ENCODE data around the gene TPCN1. TPM values are rescaled to one million over a fixed set of nuclear protein-coding genes. Genes with fewer than 3 reads are reported as not detected.
A peak's percentile ranks its signal among the peaks of the same experiment; 100 is the strongest.

TPCN1 gene
- total RNA-seq, 2 donors from 2014 or later, result 45.1 to 78.4 TPM

DNA sequence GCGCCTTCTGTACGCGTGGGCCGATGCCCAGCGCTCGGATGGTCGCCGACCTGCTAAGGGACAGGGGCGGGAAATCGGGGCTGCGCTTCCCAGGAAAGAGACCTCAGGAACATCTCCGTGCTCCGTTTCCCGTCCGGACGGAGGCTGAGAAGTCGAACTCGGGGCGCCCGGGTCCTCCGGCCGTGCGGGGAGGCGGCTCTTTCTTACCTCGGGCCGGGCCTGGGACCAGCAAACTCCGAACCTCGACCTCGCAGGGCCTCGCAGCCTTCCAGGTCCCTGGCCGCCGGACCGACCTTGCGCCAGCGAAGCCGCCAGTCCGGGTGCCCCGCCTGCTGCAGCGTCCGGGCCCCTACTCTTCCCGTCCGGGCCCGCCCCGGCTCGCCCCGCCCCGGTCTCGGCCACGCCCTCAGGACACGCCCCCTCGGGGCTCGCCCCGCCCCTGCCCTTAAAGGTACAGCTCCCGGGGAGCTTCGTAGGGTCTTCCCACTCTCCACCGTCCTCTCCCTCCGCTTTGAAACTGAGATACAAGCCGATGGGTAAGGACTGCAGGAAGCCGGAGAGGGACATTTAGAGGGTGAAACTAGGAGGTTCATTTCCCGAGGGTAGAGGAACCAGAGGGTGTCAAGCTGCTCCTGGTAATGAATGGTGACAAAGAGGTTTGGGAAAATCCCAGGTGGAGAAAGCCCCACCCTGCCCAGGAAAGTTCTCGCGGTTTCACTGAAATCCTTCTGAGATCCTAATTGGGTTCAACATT lies 113.7 kb downstream of the TPCN1 start, which contains the start of gene SLC8B1:
TSS of gene SLC8B1 (minus strand) at position 324 of the 754 bp plus-strand sequence. CDS start 2,231 bp downstream, outside the sequence.
- Histone ChIP-seq H3K9me3 (no peaks in the 10 kb centered on the region), H3K4me1 (peaks cover 25% of the 10 kb centered on the region), H3K36me3 (replicated peaks in 1 of 2; ENCODE audit: insufficient read depth in 1 of 2, low read depth in 2 of 2) (peaks cover 0 to 2% of the 10 kb centered on the region in 2 donors), H3K4me3 (peak within 1 kb of the TSS; percentile 18 to 55), H3K27ac (peak within 1 kb of the TSS; percentile 59 to 83 (median 74)), H3K27me3 (no peaks in the 10 kb centered on the region)
- TF ChIP-seq, protein P1, sequence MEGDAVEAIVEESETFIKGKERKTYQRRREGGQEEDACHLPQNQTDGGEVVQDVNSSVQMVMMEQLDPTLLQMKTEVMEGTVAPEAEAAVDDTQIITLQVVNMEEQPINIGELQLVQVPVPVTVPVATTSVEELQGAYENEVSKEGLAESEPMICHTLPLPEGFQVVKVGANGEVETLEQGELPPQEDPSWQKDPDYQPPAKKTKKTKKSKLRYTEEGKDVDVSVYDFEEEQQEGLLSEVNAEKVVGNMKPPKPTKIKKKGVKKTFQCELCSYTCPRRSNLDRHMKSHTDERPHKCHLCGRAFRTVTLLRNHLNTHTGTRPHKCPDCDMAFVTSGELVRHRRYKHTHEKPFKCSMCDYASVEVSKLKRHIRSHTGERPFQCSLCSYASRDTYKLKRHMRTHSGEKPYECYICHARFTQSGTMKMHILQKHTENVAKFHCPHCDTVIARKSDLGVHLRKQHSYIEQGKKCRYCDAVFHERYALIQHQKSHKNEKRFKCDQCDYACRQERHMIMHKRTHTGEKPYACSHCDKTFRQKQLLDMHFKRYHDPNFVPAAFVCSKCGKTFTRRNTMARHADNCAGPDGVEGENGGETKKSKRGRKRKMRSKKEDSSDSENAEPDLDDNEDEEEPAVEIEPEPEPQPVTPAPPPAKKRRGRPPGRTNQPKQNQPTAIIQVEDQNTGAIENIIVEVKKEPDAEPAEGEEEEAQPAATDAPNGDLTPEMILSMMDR (IDR thresholded peaks at IDR 0.05), result no peak
- peak; percentile 87 to 94 (median 88) for TF ChIP-seq POLR2A (IDR thresholded peaks at IDR 0.05)
- WGBS, 2 donors, result 0 to 1% methylated on average over 23 to 50 of the region's 62 CpGs
- DNase-seq, result peak; percentile 88 to 91 (median 90)
- intact Hi-C loops (cut with DNase I), result no loop called here
- peak; percentile 98 for ATAC-seq

GRCh38 chr12:113339540-113339939 lies 118.3 kb downstream of the TPCN1 start:
- H3K9me3 ChIP-seq, result no peaks in the 10 kb centered on the region
- H3K36me3 ChIP-seq (replicated peaks in 1 of 2; ENCODE audit: insufficient read depth in 1 of 2, low read depth in 2 of 2), result no peaks in the 10 kb centered on the region
- ATAC-seq (no peak), DNase-seq (no peak)
- TF ChIP-seq, protein P1 (IDR thresholded peaks at IDR 0.05), result no peak
- TF ChIP-seq POLR2A (IDR thresholded peaks at IDR 0.05), result no peak
- intact Hi-C loops (cut with DNase I), result no loop called here
- peaks cover 10% of the 10 kb centered on the region for H3K4me1 ChIP-seq
- no peaks in the 10 kb centered on the region for H3K27me3 ChIP-seq
- WGBS, 2 donors, result 97 to 98% methylated on average over 4 to 5 of the region's 5 CpGs
- H3K4me3 ChIP-seq, result no peak overlapping the region
- H3K27ac ChIP-seq, result no peak overlapping the region

DNA sequence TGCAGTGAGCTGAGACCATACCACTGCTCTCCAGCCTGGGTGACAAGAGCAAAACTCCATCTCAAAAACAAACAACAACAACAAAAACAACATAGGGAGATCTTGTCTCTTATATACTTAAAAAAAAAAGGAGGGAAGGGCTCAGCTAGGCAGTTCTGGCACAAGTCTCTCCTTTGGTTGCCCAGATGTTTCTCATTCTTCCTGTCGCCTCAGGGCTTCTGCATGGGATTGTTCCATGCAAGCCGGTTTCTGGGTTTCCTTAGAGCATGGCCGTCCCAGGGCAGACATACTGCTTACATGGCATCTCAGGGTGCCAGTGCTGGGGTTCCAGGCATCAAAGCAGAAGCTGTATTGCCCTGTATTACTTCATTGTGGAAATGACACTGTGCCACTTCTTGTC lies 118.8 kb downstream of the TPCN1 start:
- Histone ChIP-seq H3K4me1 (peaks cover 10% of the 10 kb centered on the region), H3K27me3 (no peaks in the 10 kb centered on the region), H3K27ac (no peak overlapping the region), H3K36me3 (replicated peaks in 1 of 2; ENCODE audit: insufficient read depth in 1 of 2, low read depth in 2 of 2) (no peaks in the 10 kb centered on the region), H3K9me3 (no peaks in the 10 kb centered on the region), H3K4me3 (no peak overlapping the region)
- intact Hi-C loops (cut with DNase I), result no loop called here
- DNase-seq (no peak), ATAC-seq (no peak)
- TF ChIP-seq, protein P1 (IDR thresholded peaks at IDR 0.05), result no peak
- no peak for TF ChIP-seq POLR2A (IDR thresholded peaks at IDR 0.05)
- 91 to 98% methylated on average over 3 of the region's 3 CpGs for whole genome bisulfite sequencing, 2 donors

DNA sequence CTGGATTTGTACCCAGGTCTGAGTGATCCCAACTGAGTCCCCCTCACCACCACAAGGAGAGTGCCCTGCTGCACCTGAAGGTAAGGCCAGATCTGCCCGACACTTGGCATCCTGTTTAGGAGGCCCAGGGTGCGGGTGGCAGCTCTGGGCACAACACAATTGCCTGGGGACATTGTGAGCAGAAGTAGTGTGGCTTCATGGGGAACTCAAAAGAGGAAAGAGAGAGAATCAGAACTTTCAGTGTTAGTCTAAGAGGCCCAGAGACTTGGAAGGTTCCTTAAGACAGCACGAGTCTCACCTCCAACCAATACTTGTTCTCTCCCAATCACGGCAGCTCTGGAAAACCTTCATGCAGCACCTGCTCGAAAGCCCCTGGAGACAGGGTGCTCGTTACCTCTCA lies 120.3 kb downstream of the TPCN1 start:
- no peak for TF ChIP-seq POLR2A (IDR thresholded peaks at IDR 0.05)
- TF ChIP-seq, protein P1 (IDR thresholded peaks at IDR 0.05), result no peak
- no peak for DNase-seq
- H3K27me3 ChIP-seq, result no peaks in the 10 kb centered on the region
- intact Hi-C loops (cut with DNase I), result no loop called here
- ATAC-seq, result no peak
- H3K4me3 ChIP-seq, result no peak overlapping the region
- no peak overlapping the region for H3K27ac ChIP-seq
- WGBS, 2 donors, result 74 to 88% methylated on average over 4 to 6 of the region's 6 CpGs
- no peaks in the 10 kb centered on the region for H3K9me3 ChIP-seq
- no peaks in the 10 kb centered on the region for H3K4me1 ChIP-seq
- no peaks in the 10 kb centered on the region for H3K36me3 ChIP-seq (replicated peaks in 1 of 2; ENCODE audit: insufficient read depth in 1 of 2, low read depth in 2 of 2)

GRCh38 chr12:113345318-113345717 lies 124.1 kb downstream of the TPCN1 start:
- Histone ChIP-seq H3K4me3 (no peak overlapping the region), H3K9me3 (no peaks in the 10 kb centered on the region), H3K27ac (no peak overlapping the region), H3K27me3 (no peaks in the 10 kb centered on the region), H3K4me1 (no peaks in the 10 kb centered on the region), H3K36me3 (replicated peaks in 1 of 2; ENCODE audit: insufficient read depth in 1 of 2, low read depth in 2 of 2) (no peaks in the 10 kb centered on the region)
- 92 to 96% methylated on average over 6 of the region's 6 CpGs for WGBS, 2 donors
- no peak for TF ChIP-seq POLR2A (IDR thresholded peaks at IDR 0.05)
- TF ChIP-seq, protein P1 (IDR thresholded peaks at IDR 0.05), result no peak
- no peak for DNase-seq
- ATAC-seq, result no peak
- intact Hi-C loops (cut with DNase I), result no loop called here
